H9 (cell line): ENCODE data around the gene STK24. TPM values are rescaled to one million over a fixed set of nuclear protein-coding genes. Genes with fewer than 3 reads are reported as not detected.

ENCODE experiments used
- DNase-seq: peaks from one replicate; pipeline ENCODE4 v3.0.0-alpha.2; 2017
- H2AFZ ChIP-seq: one replicate; pipeline ENCODE4 v1.6.1; 2013; ENCODE audit warnings: mild to moderate bottlenecking, low read length, control low read depth, moderate library complexity
- H2AK5ac ChIP-seq: 2 replicates; pipeline ENCODE4 v1.6.1; 2013; ENCODE audit warnings: low read length, control low read depth, mixed read lengths; ENCODE audit not compliant: insufficient read length
- H2BK120ac ChIP-seq: one replicate; pipeline ENCODE4 v1.6.1; 2013; ENCODE audit warnings: low read depth, mild to moderate bottlenecking, low read length, control low read depth, inconsistent platforms; ENCODE audit not compliant: poor library complexity, severe bottlenecking
- H2BK12ac ChIP-seq: 2 replicates; pipeline ENCODE4 v1.6.1; 2013; ENCODE audit warnings: low read length, control low read depth, mixed read lengths, low read depth; ENCODE audit not compliant: insufficient read length
- H2BK15ac ChIP-seq: 2 replicates; pipeline ENCODE4 v1.6.1; 2013; ENCODE audit warnings: low read depth, low read length, control low read depth
- H2BK20ac ChIP-seq: one replicate; pipeline ENCODE4 v1.6.1; 2013; ENCODE audit warnings: low read depth, mild to moderate bottlenecking, low read length, control low read depth, inconsistent platforms; ENCODE audit not compliant: poor library complexity, severe bottlenecking
- H2BK5ac ChIP-seq: 2 replicates; pipeline ENCODE4 v1.6.1; 2013; ENCODE audit warnings: low read length, control low read depth, mixed read lengths; ENCODE audit not compliant: insufficient read length
- H3K14ac ChIP-seq: 2 replicates; pipeline ENCODE4 v1.6.1; 2013; ENCODE audit warnings: low read length, control low read depth; ENCODE audit not compliant: insufficient read depth
- H3K18ac ChIP-seq: 2 replicates; pipeline ENCODE4 v1.6.1; 2013; ENCODE audit warnings: low read depth, mild to moderate bottlenecking, mixed read lengths, low read length, control low read depth; ENCODE audit not compliant: insufficient read length
- H3K23ac ChIP-seq: 2 replicates; pipeline ENCODE4 v1.6.1; 2013; ENCODE audit warnings: low read length, control low read depth, mixed read lengths, low read depth; ENCODE audit not compliant: insufficient read length
- H3K23me2 ChIP-seq: 2 replicates; pipeline ENCODE4 v1.6.1; 2013; ENCODE audit warnings: low read depth, mild to moderate bottlenecking, mixed read lengths, low read length, control low read depth; ENCODE audit not compliant: insufficient read length, poor library complexity, severe bottlenecking
- H3K27ac ChIP-seq: 2 replicates; pipeline ENCODE4 v1.5.1; 2013; ENCODE audit warnings: low read length, control low read depth, mixed read lengths, low read depth; ENCODE audit not compliant: insufficient read length
- H3K27me3 ChIP-seq: 2 replicates; pipeline ENCODE4 v1.6.1; 2013; ENCODE audit warnings: low read length, control low read depth, inconsistent platforms; ENCODE audit not compliant: insufficient read depth
- H3K4ac ChIP-seq: 2 replicates; pipeline ENCODE4 v1.6.1; 2013; ENCODE audit warnings: low read depth, mild to moderate bottlenecking, control low read depth, inconsistent platforms, low read length, moderate library complexity
- H3K4me1 ChIP-seq: 2 replicates; pipeline ENCODE4 v1.6.1; 2013; ENCODE audit warnings: low read length, control low read depth, inconsistent platforms; ENCODE audit not compliant: insufficient read depth
- H3K4me2 ChIP-seq: 2 replicates; pipeline ENCODE4 v1.6.1; 2013; ENCODE audit warnings: low read length, control low read depth, mixed read lengths; ENCODE audit not compliant: insufficient read length, insufficient read depth
- H3K56ac ChIP-seq: 2 replicates; pipeline ENCODE4 v1.6.1; 2013; ENCODE audit warnings: low read depth, mild to moderate bottlenecking, mixed read lengths, low read length, control low read depth; ENCODE audit not compliant: insufficient read length
- H3K79me1 ChIP-seq: 2 replicates; pipeline ENCODE4 v1.6.1; 2013; ENCODE audit warnings: low read depth, mild to moderate bottlenecking, moderate library complexity, low read length, control low read depth, inconsistent platforms; ENCODE audit not compliant: insufficient read depth, poor library complexity, severe bottlenecking
- H3K79me2 ChIP-seq: 2 replicates; pipeline ENCODE4 v1.6.1; 2013; ENCODE audit warnings: low read length, control low read depth, inconsistent platforms; ENCODE audit not compliant: insufficient read depth
- H3K9ac ChIP-seq: 2 replicates; pipeline ENCODE4 v1.6.1; 2013; ENCODE audit warnings: low read length, control low read depth, mixed read lengths; ENCODE audit not compliant: insufficient read length; ENCODE audit errors: extremely low read depth
- H3K9me3 ChIP-seq: one replicate; pipeline ENCODE4 v1.6.1; 2013; ENCODE audit warnings: low read depth, low read length, inconsistent platforms; ENCODE audit not compliant: control insufficient read depth
- H3T11ph ChIP-seq: one replicate; pipeline ENCODE4 v1.6.1; 2013; ENCODE audit warnings: mild to moderate bottlenecking, low read length, control low read depth, inconsistent platforms
- H4K20me1 ChIP-seq: one replicate; pipeline ENCODE4 v1.6.1; 2013; ENCODE audit not compliant: control insufficient read depth, insufficient read length, insufficient read depth
- H4K5ac ChIP-seq: 2 replicates; pipeline ENCODE4 v1.6.1; 2013; ENCODE audit warnings: low read depth, mild to moderate bottlenecking, mixed read lengths, low read length, control low read depth; ENCODE audit not compliant: insufficient read length
- H4K8ac ChIP-seq: replicated peaks from 2 replicates; pipeline ENCODE4 v1.6.1; 2013; ENCODE audit warnings: low read length, control low read depth, mixed read lengths, low read depth; ENCODE audit not compliant: insufficient read length
- H4K91ac ChIP-seq: 2 replicates; pipeline ENCODE4 v1.6.1; 2013; ENCODE audit warnings: low read depth, mild to moderate bottlenecking, moderate library complexity, mixed read lengths, low read length, control low read depth; ENCODE audit not compliant: insufficient read length
- H3K27ac Mint-ChIP-seq, 3 experiments: 2 replicates in 2 of 3; 3 replicates in 1 of 3; pipeline ENCODE4 v1.8.0; 2020 to 2021; ENCODE audit warnings: mixed read lengths in 3 of 3, mild to moderate bottlenecking in 1 of 3, moderate library complexity in 1 of 3
- H3K27me3 Mint-ChIP-seq: 2 replicates; pipeline ENCODE4 v1.8.0; 2021; ENCODE audit warnings: low read depth, mild to moderate bottlenecking, moderate library complexity, mixed read lengths
- H3K36me3 Mint-ChIP-seq, 3 experiments: 2 replicates in 2 of 3; 3 replicates in 1 of 3; pipeline ENCODE4 v1.8.0; 2020 to 2021; ENCODE audit warnings: low read depth in 3 of 3, mixed read lengths in 3 of 3; ENCODE audit not compliant: insufficient read depth in 1 of 3
- H3K4me1 Mint-ChIP-seq, 2 experiments: 2 replicates each; pipeline ENCODE4 v1.8.0; 2020; ENCODE audit warnings: mixed read lengths in 2 of 2
- H3K4me3 Mint-ChIP-seq, 2 experiments: 2 replicates in 1 of 2; 3 replicates in 1 of 2; pipeline ENCODE4 v1.8.0; 2020 to 2021; ENCODE audit warnings: mild to moderate bottlenecking in 2 of 2, mixed read lengths in 2 of 2, moderate library complexity in 1 of 2
- H3K9me3 Mint-ChIP-seq, 2 experiments: 2 replicates in 1 of 2; 3 replicates in 1 of 2; pipeline ENCODE4 v1.8.0; 2020; ENCODE audit warnings: mild to moderate bottlenecking in 2 of 2, mixed read lengths in 2 of 2, moderate library complexity in 1 of 2
- CTCF ChIP-seq: fragments of 200-600 bp; sonication (generic); conservative IDR thresholded peaks from 3 replicates; pipeline ENCODE4 v1.8.0; 2021; ENCODE audit warnings: antibody characterized with exemption, mild to moderate bottlenecking
- WGBS: extraction: QIAGEN DNeasy Blood & Tissue Kit; methylation state at CpG from one replicate; pipeline ENCODE4 v1.1.7; 2013; ENCODE audit warnings: missing lambda C conversion rate, low lambda C conversion rate, mixed read lengths; ENCODE audit not compliant: insufficient read length; ENCODE audit errors: extremely low coverage; 5-methylcytosine and 5-hydroxymethylcytosine counted together
- total RNA-seq: library from RNA; stranded (reverse); gene quantifications from 2 replicates; pipeline ENCODE4 v1.2.1, GENCODE V29; 2021

Gene STK24
- total RNA-seq, 1 experiment from 2014 or later: 134 TPM

DNA sequence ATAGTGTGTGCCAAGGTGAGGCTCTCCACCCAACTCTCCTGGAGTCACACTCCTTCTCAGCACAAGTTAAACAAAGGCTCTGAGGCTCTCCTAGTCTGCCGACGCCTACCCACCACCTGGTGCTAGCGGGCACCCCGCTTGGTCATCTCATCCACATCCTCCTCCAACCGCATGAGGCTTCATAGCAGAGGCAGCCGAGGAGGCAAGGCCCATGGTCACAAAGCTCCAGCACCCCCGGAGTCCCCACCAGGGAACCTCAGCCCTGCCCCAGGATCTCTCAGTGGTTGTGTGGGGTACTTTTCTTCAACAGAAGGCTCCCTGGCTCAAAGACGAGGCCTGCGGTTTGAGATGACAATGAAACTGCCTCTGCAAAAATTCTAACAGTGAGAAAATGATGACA lies 43.0 kb downstream of the STK24 start:
- no peak overlapping the region for H3K23ac ChIP-seq
- no peak overlapping the region for H3K56ac ChIP-seq
- peak overlapping the region in 1 of 3 experiments; percentile 76; a peak in 2 of 7 replicates for H3K27ac Mint-ChIP-seq
- H3K4me1 ChIP-seq: no peaks in the 10 kb centered on the region; the same call in 1 of the 2 replicates
- H3K79me1 ChIP-seq: peaks cover 18% of the 10 kb centered on the region
- H2BK5ac ChIP-seq: no peak overlapping the region
- H4K8ac ChIP-seq: no peak overlapping the region
- H2BK12ac ChIP-seq: no peak overlapping the region
- H2AFZ ChIP-seq: no peak overlapping the region
- no peak overlapping the region for H3K27ac ChIP-seq
- DNase-seq: no peak
- H3K4me2 ChIP-seq: no peak overlapping the region
- no peak for TF ChIP-seq CTCF
- no peaks in the 10 kb centered on the region; a peak in 1 of 5 replicates for H3K9me3 Mint-ChIP-seq
- no CpG with 5 or more reads among the region's 9 CpGs for WGBS
- H4K91ac ChIP-seq: no peak overlapping the region
- no peaks in the 10 kb centered on the region for H4K20me1 ChIP-seq
- H3K4me3 Mint-ChIP-seq: no peak overlapping the region
- no peak overlapping the region for H3K18ac ChIP-seq
- no peaks in the 10 kb centered on the region for H3K23me2 ChIP-seq
- H2AK5ac ChIP-seq: no peak overlapping the region
- no peak overlapping the region for H2BK15ac ChIP-seq
- H3K79me2 ChIP-seq: peaks cover 66% of the 10 kb centered on the region
- no peaks in the 10 kb centered on the region for H3K9me3 ChIP-seq
- H3K4me1 Mint-ChIP-seq: peaks cover 56 to 61% of the 10 kb centered on the region in 2 experiments
- no peak overlapping the region for H4K5ac ChIP-seq
- H3K4ac ChIP-seq: no peak overlapping the region
- H3K9ac ChIP-seq: no peak overlapping the region
- no peaks in the 10 kb centered on the region for H3K27me3 Mint-ChIP-seq
- H3T11ph ChIP-seq: no peak overlapping the region
- no peak overlapping the region for H2BK20ac ChIP-seq
- peaks cover 2 to 7% (median 7%) of the 10 kb centered on the region in 3 experiments; a peak in 3 of 7 replicates for H3K36me3 Mint-ChIP-seq
- no peak overlapping the region for H2BK120ac ChIP-seq
- H3K14ac ChIP-seq: no peak overlapping the region
- H3K27me3 ChIP-seq: no peaks in the 10 kb centered on the region
